ENCODE measurements around the gene CFAP45. TPM values are rescaled to one million over a fixed set of nuclear protein-coding genes. Genes with fewer than 3 reads are reported as not detected.

The CFAP45 gene
- 1 to 10 TPM; 1.2 to 1.4 TPM for total RNA-seq

DNA sequence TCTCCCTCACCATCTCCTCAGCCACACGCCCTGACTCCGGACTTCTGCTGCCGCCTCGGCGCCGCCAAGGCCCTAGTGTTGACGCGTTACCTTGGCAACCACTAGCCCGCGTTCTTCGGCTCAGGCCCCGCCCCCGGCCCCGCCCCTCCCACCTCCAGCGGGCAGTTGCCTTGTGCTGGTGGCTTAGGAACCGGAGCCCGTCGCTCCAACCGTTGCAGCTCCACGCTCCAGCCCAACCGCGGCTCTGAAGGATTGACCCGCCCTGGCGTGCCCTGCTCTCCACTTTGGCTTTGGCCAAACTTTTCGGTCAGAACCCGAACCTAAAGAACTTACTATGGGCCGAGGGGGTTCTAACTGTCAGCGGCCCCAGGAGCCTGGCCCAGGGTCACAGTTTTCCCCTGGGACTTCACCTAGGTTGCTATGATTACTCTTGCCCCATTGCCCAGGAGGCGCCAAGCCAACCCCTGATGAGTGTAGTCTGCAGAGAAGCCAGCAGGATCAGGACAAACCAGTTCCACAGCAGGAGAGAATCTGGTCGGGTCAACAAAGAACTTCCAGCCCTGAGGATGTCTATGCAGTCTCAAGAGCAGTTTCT is at the start of gene CFAP45:
TSS of gene CFAP45 (minus strand) at position 80 of the 595 bp plus-strand sequence. CDS start at position 13, 67 bp downstream.
- POLR2A ChIA-PET = interaction anchor here (1.0 kb wide), 1 partner anchor 19 kb away, joined by 4 read pairs; no protein-coding TSS in a partner anchor
- CTCF ChIA-PET = interaction anchor here (0.7 to 1.2 kb wide), 2 partner anchors 8 to 106 kb away, joined by 3 to 4 read pairs; no protein-coding TSS in a partner anchor

DNA sequence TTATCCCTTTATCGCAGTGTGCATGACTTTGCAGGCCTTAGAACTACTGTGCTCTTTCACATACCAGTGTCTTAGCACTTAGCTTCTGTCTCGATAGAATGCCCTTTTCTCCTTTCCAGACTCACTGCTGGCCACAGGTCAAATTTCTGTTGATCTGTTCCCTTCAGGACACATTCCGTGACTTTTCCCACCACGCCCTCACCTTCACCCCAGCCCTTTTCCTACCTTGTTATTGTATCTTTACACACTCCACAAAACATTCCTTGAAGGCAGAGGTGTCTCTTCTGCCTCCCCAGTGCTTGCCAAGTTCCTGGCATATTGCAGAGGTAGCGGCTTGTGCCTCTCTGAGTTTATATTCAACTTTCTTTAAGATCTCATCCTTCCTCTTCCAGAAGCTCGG is 49.2 kb upstream of the CFAP45 start:
- CTCF ChIA-PET = interaction anchor here (1.7 kb wide), 1 partner anchor 58 kb away, joined by 5 read pairs; no protein-coding TSS in a partner anchor
- POLR2A ChIA-PET = no interaction called here

GRCh38 chr1:159947942-159948341 is 48.0 kb upstream of the CFAP45 start:
- POLR2A ChIA-PET = no interaction called here
- CTCF ChIA-PET = interaction anchor here (4.0 kb wide), 1 partner anchor 58 kb away, joined by 32 read pairs; no protein-coding TSS in a partner anchor

DNA sequence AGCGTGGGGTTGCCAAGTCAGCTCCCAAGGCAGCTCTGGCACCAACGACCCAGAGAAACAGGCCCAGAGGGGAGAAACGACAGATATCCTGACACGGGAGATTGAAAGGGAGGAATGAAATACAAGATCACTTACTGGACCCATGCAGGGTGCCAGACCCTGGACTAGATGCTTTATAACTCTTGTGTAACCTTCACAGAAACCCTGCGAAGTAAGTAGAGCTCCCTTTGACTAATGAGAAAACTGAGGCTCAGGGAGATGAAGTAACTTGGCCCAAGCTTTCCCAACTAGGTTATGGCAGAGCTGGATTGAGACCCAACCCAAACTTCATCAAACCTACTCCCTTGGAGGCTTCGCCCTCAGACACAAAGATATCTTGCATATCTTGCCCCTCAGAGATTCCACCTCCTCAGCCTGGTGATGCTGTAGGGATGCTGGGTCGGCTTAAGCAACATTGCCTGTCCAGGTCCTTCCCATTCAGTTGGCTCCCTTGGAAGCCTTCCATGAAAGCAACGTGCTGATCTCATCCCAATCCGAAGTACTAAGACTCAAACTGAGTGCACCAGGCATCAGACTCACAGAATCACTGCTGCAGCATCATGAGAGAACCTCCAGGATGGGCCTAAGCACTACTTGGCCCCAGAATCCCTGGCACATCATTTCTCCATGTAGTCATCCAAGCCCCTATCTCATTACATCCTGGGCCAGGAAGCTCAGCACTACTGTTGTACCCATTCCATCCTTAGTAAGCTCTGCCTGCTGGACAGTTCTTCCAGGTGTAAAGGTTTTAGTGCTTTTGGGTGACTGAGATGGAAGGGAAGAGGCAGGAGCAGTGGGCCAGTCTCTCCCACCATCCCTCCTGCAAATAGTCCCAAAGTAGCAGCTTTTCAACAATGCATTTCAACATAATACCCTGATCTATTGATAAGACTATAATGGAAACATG is 46.5 kb upstream of the CFAP45 start:
- ChIA-PET CTCF (interaction anchor here (0.8 to 4.0 kb wide), 5 partner anchors 19 to 147 kb away, joined by 3 to 32 read pairs (median 5); no protein-coding TSS in a partner anchor), POLR2A (interaction anchor here (1.0 kb wide), 1 partner anchor 21 kb away, joined by 3 read pairs; the partner anchor contains the start of gene TAGLN2)

DNA sequence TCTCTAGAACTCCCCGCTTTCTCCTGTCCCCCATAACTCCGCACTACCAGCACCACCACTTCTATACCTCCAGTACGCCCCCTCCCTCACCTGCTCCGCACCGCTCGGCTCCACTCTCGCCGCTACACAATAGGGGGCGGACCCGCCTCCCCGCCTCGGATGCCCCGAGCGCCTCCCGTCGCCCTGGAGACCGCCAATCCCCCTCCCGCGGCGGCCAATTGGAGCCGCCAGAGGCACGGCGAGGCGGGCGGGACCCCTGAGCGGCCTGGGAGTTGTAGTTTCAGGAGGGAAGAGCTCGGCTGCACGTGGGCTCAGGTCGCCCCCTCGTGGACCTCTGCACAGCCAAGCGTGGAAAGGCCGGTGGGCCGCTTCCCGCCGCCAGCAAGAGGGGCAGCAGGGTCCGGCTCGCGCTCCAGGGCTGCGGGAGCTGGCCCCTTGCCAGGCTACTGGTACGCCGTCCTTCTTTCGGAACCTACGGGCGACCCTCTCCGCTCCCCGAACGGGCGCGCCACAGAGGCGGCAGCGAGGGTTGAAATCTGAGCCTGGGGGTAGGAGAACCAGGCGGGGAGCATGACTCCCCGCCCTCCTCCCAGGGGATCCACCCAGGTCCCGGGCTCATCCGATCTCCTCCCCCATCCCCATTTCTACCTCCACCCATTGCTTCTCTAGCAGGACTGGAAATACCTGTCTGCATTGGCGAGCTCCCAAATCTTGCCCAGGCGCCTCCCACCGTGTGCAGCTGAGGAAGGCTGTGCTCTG is 45.7 kb upstream of the CFAP45 start, which contains the start of gene IGSF9:
TSS of gene IGSF9 (minus strand) at position 131 of the 759 bp plus-strand sequence. CDS start 2,159 bp downstream, outside the sequence.
- ChIA-PET POLR2A (interaction anchor here (1.0 kb wide), 1 partner anchor 21 kb away, joined by 3 read pairs; the partner anchor contains the start of gene TAGLN2), CTCF (interaction anchor here (0.7 to 4.0 kb wide), 7 partner anchors 18 to 146 kb away, joined by 3 to 32 read pairs (median 4); no protein-coding TSS in a partner anchor)

DNA sequence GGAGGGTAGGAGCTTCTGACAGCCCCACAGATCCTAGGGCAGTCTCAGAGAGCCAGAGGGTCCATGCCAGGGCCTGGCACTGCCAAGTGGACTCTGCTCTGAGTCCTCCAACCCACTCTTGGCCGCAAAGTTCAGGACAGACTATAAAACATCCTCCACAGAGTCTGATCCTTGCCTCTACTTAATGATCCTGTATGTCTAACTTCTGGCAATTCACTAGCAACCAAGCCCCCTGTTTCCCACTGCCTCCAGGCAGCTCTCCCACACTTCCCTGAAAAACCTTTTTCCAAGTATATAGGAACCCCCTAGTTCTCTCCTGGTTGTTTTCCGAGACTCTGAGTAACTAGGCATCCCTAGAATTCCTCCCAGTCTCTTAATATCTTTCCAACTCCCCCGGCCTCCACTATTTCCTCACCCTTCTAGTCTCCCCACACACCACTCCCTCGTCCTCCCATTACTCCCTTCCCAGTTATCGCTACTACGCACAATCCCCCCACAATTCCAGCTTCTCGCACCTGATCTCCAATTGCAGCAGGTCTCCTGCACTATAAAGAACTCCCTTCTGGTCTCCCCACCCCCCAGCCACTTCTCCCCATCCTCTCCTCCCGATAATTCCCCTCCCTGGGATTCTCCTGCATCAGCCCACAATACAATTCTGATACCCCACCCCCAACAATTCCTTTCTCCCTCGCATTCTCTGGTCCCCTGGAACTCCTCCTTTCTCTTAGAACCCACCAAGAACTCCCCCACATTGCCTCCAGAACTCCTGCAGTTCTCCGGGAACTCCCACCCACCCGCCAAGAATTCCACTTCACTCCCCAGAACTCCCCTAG is 44.9 kb upstream of the CFAP45 start:
- POLR2A ChIA-PET = interaction anchor here (0.8 to 1.0 kb wide), 2 partner anchors 20 kb away, joined by 3 read pairs; partner anchors contain the start of gene TAGLN2
- CTCF ChIA-PET = interaction anchor here (0.6 to 4.0 kb wide), 4 partner anchors 20 to 61 kb away, joined by 3 to 32 read pairs (median 3); no protein-coding TSS in a partner anchor

GRCh38 chr1:159943908-159944622 is 44.1 kb upstream of the CFAP45 start:
- ChIA-PET CTCF (interaction anchor here (0.6 to 4.0 kb wide), 3 partner anchors 51 to 63 kb away, joined by 3 to 32 read pairs (median 6); no protein-coding TSS in a partner anchor), POLR2A (interaction anchor here (0.8 kb wide), 1 partner anchor 19 kb away, joined by 3 read pairs; the partner anchor contains the start of gene TAGLN2)

DNA sequence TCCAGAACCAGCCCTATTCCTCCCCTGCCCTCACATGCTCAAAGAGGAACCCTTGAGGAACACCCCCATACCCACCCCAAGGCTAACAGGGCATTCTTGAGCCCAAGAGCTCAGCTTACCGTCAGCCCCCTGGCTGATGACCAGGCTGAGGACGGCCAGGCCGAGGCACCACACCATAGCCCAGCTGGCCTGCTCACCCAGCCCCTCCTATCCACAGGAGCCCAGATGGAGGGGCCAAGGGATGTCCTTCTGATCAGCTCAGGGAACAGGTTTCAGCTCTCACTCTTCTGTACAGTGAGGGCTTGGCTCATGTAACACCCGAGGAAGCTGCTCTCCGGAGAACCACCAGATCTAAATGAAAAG is 43.3 kb upstream of the CFAP45 start:
- CTCF ChIA-PET = interaction anchor here (1.3 kb wide), 1 partner anchor 64 kb away, joined by 6 read pairs; no protein-coding TSS in a partner anchor
- POLR2A ChIA-PET = no interaction called here

DNA sequence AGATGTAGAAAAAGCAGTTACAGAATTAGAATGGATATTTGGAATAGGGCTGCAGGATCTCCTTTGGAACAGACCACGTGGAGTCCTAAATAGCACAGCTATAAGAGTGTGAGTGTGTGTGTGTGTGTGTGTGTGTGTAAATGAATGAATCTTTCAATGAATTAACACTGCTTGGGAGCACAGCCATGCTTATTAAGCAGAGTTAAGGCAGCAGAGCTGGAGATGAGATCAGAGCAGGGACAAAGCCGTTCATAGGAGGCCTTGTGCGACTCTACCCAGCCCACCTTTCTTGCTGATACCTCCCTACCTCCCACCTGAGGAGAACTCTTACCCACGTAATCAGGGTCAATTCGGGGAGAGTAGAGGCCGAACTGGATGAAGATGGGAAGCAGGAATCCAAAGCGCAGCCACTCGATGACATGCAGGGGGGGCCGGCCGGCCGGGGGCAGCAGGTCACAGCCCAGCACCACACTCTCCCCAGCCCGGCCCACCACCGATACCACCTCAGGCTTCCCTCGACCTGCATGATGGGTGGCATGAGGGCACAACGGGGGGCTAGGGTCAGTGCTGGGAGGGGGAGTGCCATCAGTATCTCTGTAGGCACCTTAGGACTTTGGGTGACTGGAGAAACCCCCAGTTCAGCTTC is 42.8 kb upstream of the CFAP45 start:
- CTCF ChIA-PET = interaction anchor here (1.3 kb wide), 1 partner anchor 65 kb away, joined by 6 read pairs; no protein-coding TSS in a partner anchor
- POLR2A ChIA-PET = no interaction called here

- CTCF ChIA-PET = interaction anchor here (12.3 kb wide), 1 partner anchor 64 kb away, joined by 147 read pairs; no protein-coding TSS in a partner anchor
- POLR2A ChIA-PET = no interaction called here
Measured at GRCh38 chr1:159941591-159942560, 41.9 kb upstream of the CFAP45 start.

- CTCF ChIA-PET = interaction anchor here (12.3 kb wide), 1 partner anchor 64 kb away, joined by 147 read pairs; no protein-coding TSS in a partner anchor
- POLR2A ChIA-PET = no interaction called here
Measured at GRCh38 chr1:159941141-159941540, 41.2 kb upstream of the CFAP45 start.

DNA sequence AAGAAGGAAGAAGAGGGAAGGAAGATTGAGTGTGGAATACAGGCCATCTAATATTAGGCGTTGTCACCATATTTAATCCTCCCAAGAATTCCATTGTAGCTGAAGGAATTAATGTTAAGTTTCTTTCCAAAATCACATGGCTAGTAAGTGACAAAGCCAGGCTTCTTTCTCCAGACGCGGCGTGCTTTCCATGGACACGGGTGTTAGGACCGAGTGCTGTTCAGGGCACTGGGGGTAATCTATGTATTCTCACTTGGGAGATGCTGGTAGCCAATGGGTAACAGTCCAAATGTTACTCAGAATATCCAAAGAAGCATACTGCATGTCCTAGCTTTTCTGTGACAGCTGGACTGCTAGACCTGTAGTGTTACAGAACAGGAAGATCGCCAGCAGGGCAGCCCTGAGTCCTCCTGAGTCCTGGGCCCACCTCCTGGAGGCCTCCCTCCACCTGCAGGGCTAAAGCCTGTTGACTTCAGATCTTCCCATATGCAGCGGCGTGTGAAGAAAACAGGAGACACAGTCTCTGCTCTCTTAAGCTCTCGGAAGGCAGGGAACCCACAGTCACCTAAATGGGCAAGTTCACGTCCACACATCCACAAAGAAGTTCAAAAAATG is 40.1 kb upstream of the CFAP45 start:
- POLR2A ChIA-PET = no interaction called here

DNA sequence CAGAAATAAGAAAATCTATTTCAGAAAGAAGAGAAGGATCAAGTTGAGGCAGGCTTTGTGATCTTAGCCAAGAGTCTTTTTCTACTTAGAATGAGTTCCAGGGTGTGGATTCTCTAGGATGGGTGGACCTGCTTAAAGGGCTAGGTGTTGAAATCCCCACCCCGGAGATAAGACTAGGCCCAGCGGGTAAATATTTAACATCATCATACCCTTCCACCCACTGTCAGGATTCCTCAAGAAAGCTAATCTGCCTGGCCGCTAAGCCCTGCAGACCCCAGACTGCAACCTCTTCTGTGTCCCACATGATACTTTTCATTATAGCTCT is 39.7 kb upstream of the CFAP45 start:
- ChIA-PET CTCF (interaction anchor here (12.3 kb wide), 1 partner anchor 66 kb away, joined by 147 read pairs; no protein-coding TSS in a partner anchor), POLR2A (no interaction called here)

More for the DNA sequence above, 40.1 kb upstream of the CFAP45 start:
- CTCF ChIA-PET = interaction anchor here (12.3 kb wide), 1 partner anchor 65 kb away, joined by 147 read pairs; no protein-coding TSS in a partner anchor

GRCh38 chr1:159938905-159939677 is 39.1 kb upstream of the CFAP45 start:
- POLR2A ChIA-PET = interaction anchor here (0.6 kb wide), 1 partner anchor 67 kb away, joined by 6 read pairs; no protein-coding TSS in a partner anchor
- CTCF ChIA-PET = interaction anchor here (0.6 to 12.3 kb wide), 2 partner anchors 30 to 67 kb away, joined by 3 to 147 read pairs; no protein-coding TSS in a partner anchor
